ENCODE measurements around the gene ORC2. TPM values are rescaled to one million over a fixed set of nuclear protein-coding genes. Genes with fewer than 3 reads are reported as not detected.

Gene ORC2
- total and polyA plus RNA-seq, 2 donors (not counting 1 experiment from before 2014, with no cell fraction given), result 5.7 to 13.9 TPM

DNA sequence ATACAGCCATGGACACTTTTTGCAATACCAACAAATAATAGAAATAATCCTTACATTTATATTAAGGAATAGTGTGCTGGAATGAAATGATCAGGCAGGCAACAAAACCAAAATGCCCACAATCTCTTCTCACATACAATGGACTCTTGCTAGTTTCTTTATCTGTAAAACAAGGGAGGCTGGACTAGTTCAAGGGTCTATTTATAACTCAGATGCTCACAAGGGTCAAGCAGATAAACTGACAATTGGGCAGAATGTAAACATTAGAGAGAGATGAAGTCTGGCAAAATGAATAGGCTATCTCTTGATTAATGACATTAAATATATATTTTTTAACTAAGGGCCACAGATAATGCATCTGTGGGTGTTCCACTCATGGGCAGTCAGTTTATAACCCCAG is 86.0 kb downstream of the ORC2 start:
- no peak overlapping the region for H3K9ac ChIP-seq (ENCODE audit: insufficient read depth, low read length)
- no peaks in the 10 kb centered on the region for H4K20me1 ChIP-seq (ENCODE audit: control insufficient read depth, extremely low read depth, insufficient read depth, low read length)
- H3K4me2 ChIP-seq (ENCODE audit: extremely low read depth, insufficient read depth, low read length), result no peak overlapping the region
- no peak overlapping the region for H2AFZ ChIP-seq (ENCODE audit: low read length)
- H3K4me3 ChIP-seq (replicated peaks in 1 of 4; ENCODE audit: control extremely low read depth in 1 of 4, insufficient read depth in 1 of 4, low read depth in 3 of 4, low read length in 4 of 4), result no peak overlapping the region
- H3K27me3 ChIP-seq (ENCODE audit: control insufficient read depth, insufficient read depth, low read length), result no peaks in the 10 kb centered on the region
- H3K36me3 ChIP-seq (ENCODE audit: control insufficient read depth, insufficient read depth, low read length), result peaks cover 3% of the 10 kb centered on the region
- H3K4me1 ChIP-seq (ENCODE audit: control insufficient read depth, extremely low read depth, insufficient read depth, low read length), result no peaks in the 10 kb centered on the region
- TF ChIP-seq CTCF (conservative IDR thresholded peaks at IDR 0.05 in 1 of 2, IDR thresholded peaks at IDR 0.05 in 1 of 2; ENCODE audit: low read depth in 1 of 2, low read length in 2 of 2) (no peak), EZH2 (IDR thresholded peaks at IDR 0.05; ENCODE audit: low read length, missing control alignments) (no peak)
- no peaks in the 10 kb centered on the region for H3K9me3 ChIP-seq (ENCODE audit: control insufficient read depth, insufficient read depth, low read depth, low read length)
- no peaks in the 10 kb centered on the region for H3K79me2 ChIP-seq (ENCODE audit: control insufficient read depth, insufficient read depth, low read length)
- no peak overlapping the region for H3K27ac ChIP-seq (ENCODE audit: insufficient read depth, low read length)
- DNase-seq (ENCODE audit: low read depth in 2 of 2), result no peak

DNA sequence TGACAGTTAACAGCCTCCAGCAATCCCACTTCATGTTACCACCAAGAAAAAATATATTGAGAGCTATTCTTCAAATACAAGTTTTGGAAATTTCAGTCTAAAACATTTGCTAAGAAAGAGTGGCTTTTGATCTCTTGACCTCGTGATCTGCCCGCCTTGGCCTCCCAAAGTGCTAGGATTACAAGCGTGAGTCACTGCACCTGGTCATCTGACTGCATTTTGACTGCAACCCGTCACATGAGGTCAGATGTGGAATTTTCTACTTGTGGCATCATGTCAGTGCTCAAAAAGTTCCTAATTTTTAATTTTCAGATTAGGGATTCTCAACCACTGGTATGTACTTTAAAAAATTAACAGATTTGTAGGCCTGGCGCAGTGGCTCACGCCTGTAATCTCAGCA is 89.9 kb downstream of the ORC2 start:
- TF ChIP-seq CTCF (conservative IDR thresholded peaks at IDR 0.05 in 1 of 2, IDR thresholded peaks at IDR 0.05 in 1 of 2; ENCODE audit: low read depth in 1 of 2, low read length in 2 of 2), result no peak
- no peak for TF ChIP-seq EZH2 (IDR thresholded peaks at IDR 0.05; ENCODE audit: low read length, missing control alignments)
- no peaks in the 10 kb centered on the region for H3K9me3 ChIP-seq (ENCODE audit: control insufficient read depth, insufficient read depth, low read depth, low read length)
- no peak for DNase-seq (ENCODE audit: low read depth in 2 of 2)
- no peaks in the 10 kb centered on the region for H3K4me1 ChIP-seq (ENCODE audit: control insufficient read depth, extremely low read depth, insufficient read depth, low read length)
- no peak overlapping the region for H3K27ac ChIP-seq (ENCODE audit: insufficient read depth, low read length)
- H3K79me2 ChIP-seq (ENCODE audit: control insufficient read depth, insufficient read depth, low read length), result no peaks in the 10 kb centered on the region
- H2AFZ ChIP-seq (ENCODE audit: low read length), result no peak overlapping the region
- H3K36me3 ChIP-seq (ENCODE audit: control insufficient read depth, insufficient read depth, low read length), result no peaks in the 10 kb centered on the region
- H3K9ac ChIP-seq (ENCODE audit: insufficient read depth, low read length), result no peak overlapping the region
- H4K20me1 ChIP-seq (ENCODE audit: control insufficient read depth, extremely low read depth, insufficient read depth, low read length), result no peaks in the 10 kb centered on the region
- H3K4me2 ChIP-seq (ENCODE audit: extremely low read depth, insufficient read depth, low read length), result no peak overlapping the region
- no peak overlapping the region for H3K4me3 ChIP-seq (replicated peaks in 1 of 4; ENCODE audit: control extremely low read depth in 1 of 4, insufficient read depth in 1 of 4, low read depth in 3 of 4, low read length in 4 of 4)
- H3K27me3 ChIP-seq (ENCODE audit: control insufficient read depth, insufficient read depth, low read length), result no peaks in the 10 kb centered on the region

DNA sequence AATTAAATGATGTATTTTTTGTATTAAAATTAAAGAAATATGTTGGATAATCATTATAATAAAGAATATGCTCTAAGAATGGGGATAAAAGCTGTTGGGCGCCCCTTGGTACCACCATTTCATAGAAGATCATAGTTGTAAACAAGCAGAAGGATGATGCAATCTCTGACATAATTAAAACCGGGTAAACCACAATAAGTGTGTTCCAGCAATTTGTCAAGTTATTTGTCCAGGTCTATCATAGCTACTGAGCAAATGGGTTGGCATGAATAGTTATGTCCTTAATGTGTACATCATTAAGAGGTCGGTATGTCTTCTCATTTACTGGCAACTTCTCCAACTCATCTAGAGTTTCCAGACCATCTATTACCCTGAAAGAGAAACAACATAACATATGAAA is 92.3 kb downstream of the ORC2 start:
- H3K36me3 ChIP-seq (ENCODE audit: control insufficient read depth, insufficient read depth, low read length), result no peaks in the 10 kb centered on the region
- no peak for TF ChIP-seq CTCF (conservative IDR thresholded peaks at IDR 0.05 in 1 of 2, IDR thresholded peaks at IDR 0.05 in 1 of 2; ENCODE audit: low read depth in 1 of 2, low read length in 2 of 2)
- no peak for TF ChIP-seq EZH2 (IDR thresholded peaks at IDR 0.05; ENCODE audit: low read length, missing control alignments)
- no peak overlapping the region for H3K4me2 ChIP-seq (ENCODE audit: extremely low read depth, insufficient read depth, low read length)
- H3K4me3 ChIP-seq (replicated peaks in 1 of 4; ENCODE audit: control extremely low read depth in 1 of 4, insufficient read depth in 1 of 4, low read depth in 3 of 4, low read length in 4 of 4), result no peak overlapping the region
- H3K9me3 ChIP-seq (ENCODE audit: control insufficient read depth, insufficient read depth, low read depth, low read length), result no peaks in the 10 kb centered on the region
- H4K20me1 ChIP-seq (ENCODE audit: control insufficient read depth, extremely low read depth, insufficient read depth, low read length), result no peaks in the 10 kb centered on the region
- H3K27ac ChIP-seq (ENCODE audit: insufficient read depth, low read length), result no peak overlapping the region
- no peak overlapping the region for H3K9ac ChIP-seq (ENCODE audit: insufficient read depth, low read length)
- H3K79me2 ChIP-seq (ENCODE audit: control insufficient read depth, insufficient read depth, low read length), result no peaks in the 10 kb centered on the region
- DNase-seq (ENCODE audit: low read depth in 2 of 2), result no peak
- no peaks in the 10 kb centered on the region for H3K27me3 ChIP-seq (ENCODE audit: control insufficient read depth, insufficient read depth, low read length)
- peaks cover 2% of the 10 kb centered on the region for H3K4me1 ChIP-seq (ENCODE audit: control insufficient read depth, extremely low read depth, insufficient read depth, low read length)
- no peak overlapping the region for H2AFZ ChIP-seq (ENCODE audit: low read length)
